Embryonic facial prominence (tissue), 1 donor: ENCODE results near the gene GON4L.
"Not testable (repeated sequence)": the region's sequence is repeated elsewhere in the genome, so short reads cannot be mapped to it uniquely, and the experiment has no call there.

ENCODE experiments used
- DNase-seq: peaks from one replicate; pipeline ENCODE4 v3.0.0-alpha.2; 2016; ENCODE audit errors: extremely low spot score

Gene GON4L

GRCh38 chr1:155816351-155816750 lies 40.7 kb downstream of the GON4L start:
- no peak for DNase-seq

GRCh38 chr1:155813672-155814071 lies 43.3 kb downstream of the GON4L start:
- no peak for DNase-seq

- DNase-seq, result no peak
These were observed 44.1 kb downstream of the GON4L start for GRCh38 chr1:155812878-155813277.

- no peak for DNase-seq
These were observed 47.9 kb downstream of the GON4L start for GRCh38 chr1:155809088-155809487.

GRCh38 chr1:155801149-155801548 lies 55.9 kb downstream of the GON4L start:
- DNase-seq, result no peak

GRCh38 chr1:155795618-155796017 lies 61.4 kb downstream of the GON4L start:
- not testable (repeated sequence) for DNase-seq

DNA sequence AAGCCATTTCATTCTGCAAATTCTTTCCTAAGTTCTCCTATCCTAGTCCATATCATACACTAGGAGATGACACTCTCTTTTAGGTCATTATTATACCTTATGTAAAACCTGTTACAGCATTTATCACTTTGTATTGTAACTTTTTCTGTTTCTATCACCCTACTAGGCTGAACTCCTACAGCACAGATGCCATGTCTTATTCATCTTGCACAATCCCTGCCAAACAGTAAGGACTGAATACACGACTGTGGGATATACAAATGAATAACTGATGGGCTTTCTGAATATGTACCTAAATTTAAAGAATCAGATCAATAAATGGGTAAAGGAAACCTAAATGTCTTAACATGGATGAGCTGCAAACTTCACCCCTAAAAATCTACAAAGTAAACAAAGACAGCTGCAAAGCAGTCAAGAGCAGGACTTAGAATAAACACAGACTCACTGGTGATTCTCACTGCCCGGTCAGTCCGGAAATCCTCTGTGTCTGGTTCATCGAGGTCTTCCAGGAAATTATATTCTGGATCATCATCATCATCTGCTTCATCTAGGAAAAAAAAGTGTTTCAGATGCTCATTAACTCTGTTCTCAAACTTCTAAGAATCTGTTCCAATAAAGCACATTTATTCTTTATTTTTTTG lies 62.3 kb downstream of the GON4L start:
- DNase-seq, result no peak

GRCh38 chr1:155793213-155793612 lies 63.8 kb downstream of the GON4L start:
- no peak for DNase-seq

- DNase-seq, result no peak
These were observed 79.4 kb downstream of the GON4L start for GRCh38 chr1:155777582-155777981.

GRCh38 chr1:155776414-155776813 lies 80.6 kb downstream of the GON4L start:
- no peak for DNase-seq

GRCh38 chr1:155773221-155773620 lies 83.8 kb downstream of the GON4L start:
- no peak for DNase-seq

- DNase-seq, result no peak
These were observed 87.8 kb downstream of the GON4L start for GRCh38 chr1:155769257-155769656.

- DNase-seq, result not testable (repeated sequence)
These were observed 89.5 kb downstream of the GON4L start for GRCh38 chr1:155767399-155767989.

- DNase-seq, result not testable (repeated sequence)
These were observed 93.0 kb downstream of the GON4L start for GRCh38 chr1:155763989-155764388.

DNA sequence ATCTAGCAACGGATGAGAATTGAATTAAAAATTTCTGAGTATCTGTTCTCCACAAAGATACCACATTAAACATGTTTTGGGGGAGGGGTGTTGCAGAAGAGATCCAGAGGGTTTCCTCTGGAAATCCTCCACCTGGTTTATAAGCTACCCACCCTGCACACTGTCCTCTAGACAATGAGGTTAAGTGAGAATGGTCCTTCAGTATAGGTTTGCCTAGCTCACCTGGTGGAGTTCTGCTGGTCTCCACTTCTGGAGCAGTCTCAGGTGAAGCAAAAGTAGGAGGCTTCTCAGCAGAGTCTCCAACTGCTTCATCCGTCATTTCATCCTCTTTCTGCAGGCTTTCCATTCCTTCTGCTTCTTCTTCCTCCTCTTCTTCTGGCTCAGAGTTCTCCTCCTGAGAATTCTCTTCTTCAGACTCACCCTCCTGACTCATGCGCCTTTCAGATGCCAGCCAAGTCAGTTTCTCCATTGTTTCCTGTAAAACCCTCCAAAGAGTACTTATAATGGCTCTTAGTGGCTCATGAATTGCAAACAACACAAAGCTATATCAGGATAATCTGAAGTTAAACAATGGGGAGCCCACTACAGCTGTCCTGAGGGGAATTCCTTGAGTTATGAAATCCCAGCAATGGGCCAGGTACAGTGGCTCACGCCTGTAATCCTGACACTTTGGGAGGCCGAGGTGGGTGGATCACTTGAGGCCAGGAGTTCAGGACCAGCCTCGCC lies 93.8 kb downstream of the GON4L start:
- DNase-seq, result not testable (repeated sequence)

- no peak for DNase-seq
These were observed 95.1 kb downstream of the GON4L start for GRCh38 chr1:155761736-155762405.

- DNase-seq, result no peak
These were observed 96.1 kb downstream of the GON4L start for GRCh38 chr1:155760751-155761475.

DNA sequence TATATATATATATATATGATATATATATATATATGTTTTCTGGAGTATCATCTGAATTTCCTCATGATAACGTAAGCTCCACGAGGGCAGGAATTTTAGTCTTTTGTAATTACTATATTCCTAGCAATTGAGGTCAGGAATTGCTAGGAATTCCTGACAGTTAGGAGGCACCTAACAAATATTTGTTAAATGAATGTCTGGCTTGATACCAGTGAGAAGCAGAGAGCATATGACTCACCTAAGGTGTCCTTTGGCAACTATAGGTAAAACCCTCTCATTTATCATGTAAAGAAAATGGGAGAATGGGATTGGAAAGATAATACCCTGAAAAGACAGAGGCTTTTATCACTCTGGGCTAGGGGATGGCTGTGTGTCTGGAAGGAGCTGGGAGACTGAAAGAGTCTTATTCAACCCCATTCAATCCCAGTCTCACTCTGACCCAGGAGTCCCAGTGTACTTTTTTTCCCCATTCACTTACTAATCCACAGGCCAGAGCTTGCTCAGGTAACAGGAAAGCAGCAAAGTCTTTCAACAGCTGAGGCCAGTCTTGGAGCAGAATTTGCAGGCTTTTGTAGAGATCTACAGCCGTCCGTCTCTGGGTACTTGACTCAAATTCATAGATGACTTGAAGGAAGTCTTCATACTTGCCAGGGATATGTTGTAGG lies 96.9 kb downstream of the GON4L start:
- no peak for DNase-seq

DNA sequence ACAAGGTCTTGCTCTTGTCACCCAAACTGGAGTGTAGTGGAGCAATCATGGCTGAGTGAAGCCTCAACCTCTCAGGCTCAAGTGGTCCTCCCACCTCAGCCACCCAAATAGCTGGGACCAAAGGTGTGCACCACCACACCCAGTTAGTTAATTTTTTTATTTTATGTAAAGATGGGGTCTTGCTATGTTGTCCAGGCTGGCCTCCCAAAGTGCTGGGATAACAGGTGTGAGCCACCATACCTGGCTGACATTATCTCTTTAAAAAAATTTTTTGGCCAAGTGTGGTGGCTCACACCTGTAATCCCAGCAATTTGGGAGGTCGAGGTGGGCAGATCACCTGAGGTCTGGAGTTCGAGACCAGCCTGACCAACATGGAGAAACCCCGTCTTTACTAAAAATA lies 98.0 kb downstream of the GON4L start:
- not testable (repeated sequence) for DNase-seq

DNA sequence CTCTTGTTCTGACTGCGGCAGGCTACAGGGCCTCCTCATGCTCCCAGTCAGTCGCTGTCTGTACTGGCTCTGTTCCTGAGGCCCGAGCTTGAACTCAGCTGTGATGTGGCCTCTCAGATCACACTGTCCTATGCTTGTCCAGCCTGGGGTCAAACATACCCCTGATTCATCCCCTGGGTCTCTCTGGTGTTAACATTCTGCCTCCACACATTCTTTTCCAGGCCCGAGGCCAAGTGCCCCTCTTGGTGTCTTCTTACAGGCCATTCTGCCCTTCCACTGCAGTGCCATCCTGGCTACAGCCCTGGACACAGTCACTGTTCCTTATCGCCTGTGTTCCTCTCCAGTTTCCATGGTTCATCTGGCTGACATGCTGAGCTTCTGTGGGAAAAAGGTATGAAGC lies 108.9 kb downstream of the GON4L start:
- DNase-seq, result not testable (repeated sequence)

- DNase-seq, result not testable (repeated sequence)
These were observed 109.4 kb downstream of the GON4L start for GRCh38 chr1:155747586-155747985.
